Neural cell (in vitro differentiated cells): ENCODE results near the gene CDCP2. TPM values are rescaled to one million over a fixed set of nuclear protein-coding genes. Genes with fewer than 3 reads are reported as not detected.

Experiments
- H2AFZ ChIP-seq: fragments of 200-600, 300-800 bp; sonication (generic), shearing (Covaris generic); 2 replicates; pipeline ENCODE4 v1.6.0; 2014; ENCODE audit warnings: low read depth, mild to moderate bottlenecking, antibody characterized with exemption, low read length, moderate library complexity
- H3F3A ChIP-seq: fragments of 200-600 bp; shearing (Covaris generic); 2 replicates; pipeline ENCODE4 v1.6.1; 2016; ENCODE audit warnings: mild to moderate bottlenecking, moderate library complexity, mixed read lengths, antibody characterized with exemption, low read length; ENCODE audit not compliant: insufficient read depth, poor library complexity, severe bottlenecking
- H3K27ac ChIP-seq: fragments of 200-600, 300-800 bp; sonication (generic), shearing (Covaris generic); 2 replicates; pipeline ENCODE4 v1.5.1; 2014; ENCODE audit warnings: mild to moderate bottlenecking, low read length, moderate library complexity
- H3K27me3 ChIP-seq: fragments of 300-800, 200-600 bp; sonication (generic), shearing (Covaris generic); 2 replicates; pipeline ENCODE4 v1.6.0; 2014; ENCODE audit warnings: mild to moderate bottlenecking, low read depth, low read length, moderate library complexity; ENCODE audit not compliant: insufficient read depth
- H3K36me3 ChIP-seq: fragments of 300-800, 200-600 bp; sonication (generic), shearing (Covaris generic); 2 replicates; pipeline ENCODE4 v1.5.1; 2014; ENCODE audit warnings: mild to moderate bottlenecking, antibody characterized with exemption, low read length, moderate library complexity; ENCODE audit not compliant: insufficient read depth
- H3K4me2 ChIP-seq: fragments of 300-800, 200-600 bp; sonication (generic), shearing (Covaris generic); 2 replicates; pipeline ENCODE4 v1.6.0; 2014; ENCODE audit warnings: mild to moderate bottlenecking, low read length
- H3K4me3 ChIP-seq: fragments of 300-800, 200-600 bp; sonication (generic), shearing (Covaris generic); 2 replicates; pipeline ENCODE4 v1.5.1; 2014; ENCODE audit warnings: mild to moderate bottlenecking, low read length, moderate library complexity
- H3K79me2 ChIP-seq: fragments of 200-600 bp; shearing (Covaris generic); replicated peaks from 2 replicates; pipeline ENCODE4 v1.6.0; 2014; ENCODE audit warnings: mild to moderate bottlenecking, low read length, moderate library complexity; ENCODE audit not compliant: insufficient read depth
- H3K9ac ChIP-seq: fragments of 300-800, 200-600 bp; sonication (generic), shearing (Covaris generic); 2 replicates; pipeline ENCODE4 v1.6.1; 2016; ENCODE audit warnings: mild to moderate bottlenecking, low read length, mixed read lengths
- H3K9me2 ChIP-seq: fragments of 200-600 bp; shearing (Covaris generic); 2 replicates; pipeline ENCODE4 v1.6.1; 2016; ENCODE audit warnings: mild to moderate bottlenecking, low read length, mixed read lengths; ENCODE audit not compliant: insufficient read depth
- H3K9me3 ChIP-seq: fragments of 200-600, 300-800 bp; sonication (generic), shearing (Covaris generic); 2 replicates; pipeline ENCODE4 v1.6.1; 2016; ENCODE audit warnings: mild to moderate bottlenecking, mixed run types, low read length, moderate library complexity, mixed read lengths
- H4K20me1 ChIP-seq: fragments of 200-600 bp; shearing (Covaris generic); 2 replicates; pipeline ENCODE4 v1.6.1; 2016; ENCODE audit warnings: mild to moderate bottlenecking, mixed run types; ENCODE audit not compliant: insufficient read depth
- CTCF ChIP-seq: fragments of 450-650 bp; IDR thresholded peaks from 2 replicates; pipeline ENCODE4 v1.5.1; 2014; ENCODE audit warnings: antibody characterized with exemption, mild to moderate bottlenecking, moderate library complexity; ENCODE audit not compliant: poor library complexity, severe bottlenecking
- EP300 ChIP-seq: fragments of 450-650 bp; conservative IDR thresholded peaks from 2 replicates; pipeline ENCODE4 v1.6.1; 2014; ENCODE audit warnings: antibody characterized with exemption, mild to moderate bottlenecking, moderate library complexity; ENCODE audit not compliant: poor library complexity, severe bottlenecking
- EZH2 ChIP-seq: fragments of 200-600, 300-800 bp; shearing (Covaris generic), sonication (generic); IDR thresholded peaks from 2 replicates; pipeline ENCODE4 v1.6.1; 2014; ENCODE audit warnings: antibody characterized with exemption, low read length, borderline replicate concordance, mild to moderate bottlenecking; ENCODE audit not compliant: insufficient read depth, poor library complexity, severe bottlenecking
- MXI1 ChIP-seq: fragments of 450-650 bp; conservative IDR thresholded peaks from 2 replicates; pipeline ENCODE4 v1.6.1; 2014; ENCODE audit warnings: antibody characterized with exemption, mild to moderate bottlenecking; ENCODE audit not compliant: poor library complexity, severe bottlenecking
- POLR2AphosphoS5 ChIP-seq: IDR thresholded peaks from 2 replicates; pipeline ENCODE4 v1.6.1; 2012
- RAD21 ChIP-seq: fragments of 450-650 bp; conservative IDR thresholded peaks from 2 replicates; pipeline ENCODE4 v1.6.1; 2014; ENCODE audit warnings: antibody characterized with exemption, mild to moderate bottlenecking, moderate library complexity
- SMC3 ChIP-seq: fragments of 450-650 bp; conservative IDR thresholded peaks from 2 replicates; pipeline ENCODE4 v1.6.1; 2014; ENCODE audit warnings: antibody characterized with exemption, mild to moderate bottlenecking, moderate library complexity; ENCODE audit not compliant: poor library complexity
- TAF1 ChIP-seq: IDR thresholded peaks from 2 replicates; pipeline ENCODE4 v1.6.1; 2012; ENCODE audit warnings: low read depth
- polyA plus RNA-seq: library from polyadenylated mRNA; depleted of rRNA; stranded (reverse); fragments of >200 nt; gene quantifications from 2 replicates; pipeline ENCODE4 v1.2.3, GENCODE V29; 2014
- TF ChIP-seq, protein P1 (sequence below): IDR thresholded peaks from 2 replicates; pipeline ENCODE4 v1.6.1; 2012; ENCODE audit warnings: borderline replicate concordance

Gene CDCP2
- polyA plus RNA-seq, 1 donor from 2014 or later, result not detected

- H3K36me3 ChIP-seq, result no peaks in the 10 kb centered on the region
- H3K79me2 ChIP-seq, result no peaks in the 10 kb centered on the region
- no peaks in the 10 kb centered on the region for H3K9me3 ChIP-seq
- no peaks in the 10 kb centered on the region for H3K27me3 ChIP-seq
- no peaks in the 10 kb centered on the region for H4K20me1 ChIP-seq
- H3K9ac ChIP-seq, result no peak overlapping the region
- H3K9me2 ChIP-seq, result no peaks in the 10 kb centered on the region
- H3K27ac ChIP-seq, result no peak overlapping the region
- TF ChIP-seq MXI1 (no peak), SMC3 (no peak), EZH2 (no peak), TAF1 (no peak), CTCF (no peak), EP300 (no peak), RAD21 (no peak), POLR2AphosphoS5 (no peak)
- TF ChIP-seq, protein P1, sequence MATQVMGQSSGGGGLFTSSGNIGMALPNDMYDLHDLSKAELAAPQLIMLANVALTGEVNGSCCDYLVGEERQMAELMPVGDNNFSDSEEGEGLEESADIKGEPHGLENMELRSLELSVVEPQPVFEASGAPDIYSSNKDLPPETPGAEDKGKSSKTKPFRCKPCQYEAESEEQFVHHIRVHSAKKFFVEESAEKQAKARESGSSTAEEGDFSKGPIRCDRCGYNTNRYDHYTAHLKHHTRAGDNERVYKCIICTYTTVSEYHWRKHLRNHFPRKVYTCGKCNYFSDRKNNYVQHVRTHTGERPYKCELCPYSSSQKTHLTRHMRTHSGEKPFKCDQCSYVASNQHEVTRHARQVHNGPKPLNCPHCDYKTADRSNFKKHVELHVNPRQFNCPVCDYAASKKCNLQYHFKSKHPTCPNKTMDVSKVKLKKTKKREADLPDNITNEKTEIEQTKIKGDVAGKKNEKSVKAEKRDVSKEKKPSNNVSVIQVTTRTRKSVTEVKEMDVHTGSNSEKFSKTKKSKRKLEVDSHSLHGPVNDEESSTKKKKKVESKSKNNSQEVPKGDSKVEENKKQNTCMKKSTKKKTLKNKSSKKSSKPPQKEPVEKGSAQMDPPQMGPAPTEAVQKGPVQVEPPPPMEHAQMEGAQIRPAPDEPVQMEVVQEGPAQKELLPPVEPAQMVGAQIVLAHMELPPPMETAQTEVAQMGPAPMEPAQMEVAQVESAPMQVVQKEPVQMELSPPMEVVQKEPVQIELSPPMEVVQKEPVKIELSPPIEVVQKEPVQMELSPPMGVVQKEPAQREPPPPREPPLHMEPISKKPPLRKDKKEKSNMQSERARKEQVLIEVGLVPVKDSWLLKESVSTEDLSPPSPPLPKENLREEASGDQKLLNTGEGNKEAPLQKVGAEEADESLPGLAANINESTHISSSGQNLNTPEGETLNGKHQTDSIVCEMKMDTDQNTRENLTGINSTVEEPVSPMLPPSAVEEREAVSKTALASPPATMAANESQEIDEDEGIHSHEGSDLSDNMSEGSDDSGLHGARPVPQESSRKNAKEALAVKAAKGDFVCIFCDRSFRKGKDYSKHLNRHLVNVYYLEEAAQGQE, result no peak
- H2AFZ ChIP-seq, result no peak overlapping the region
- H3F3A ChIP-seq, result no peaks in the 10 kb centered on the region
- no peak overlapping the region for H3K4me3 ChIP-seq
- no peak overlapping the region for H3K4me2 ChIP-seq
Observed at GRCh38 chr1:54094001-54094729, 58.6 kb downstream of the CDCP2 start.

DNA sequence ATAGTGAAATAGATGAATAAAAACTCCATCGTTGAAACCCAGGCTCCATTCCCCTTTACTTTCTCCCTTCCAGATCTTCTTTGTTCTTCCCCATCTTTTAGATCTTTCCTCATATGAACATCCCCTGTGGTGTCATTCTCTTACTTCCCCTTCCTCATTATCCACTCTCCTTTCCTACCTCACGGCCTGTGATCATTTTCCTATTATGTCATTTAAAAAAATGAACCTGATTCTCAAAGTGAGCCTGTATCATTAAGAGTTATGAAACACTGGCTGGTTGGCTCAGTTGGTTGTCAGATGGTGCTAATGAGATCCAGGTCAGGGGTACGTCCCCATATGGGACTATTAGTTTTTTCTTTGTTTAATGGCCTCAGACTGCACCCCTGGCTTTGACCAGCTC, 61.1 kb downstream of the CDCP2 start:
- no peaks in the 10 kb centered on the region for H3K9me2 ChIP-seq
- H3F3A ChIP-seq, result no peaks in the 10 kb centered on the region
- no peak overlapping the region for H2AFZ ChIP-seq
- no peak overlapping the region for H3K4me3 ChIP-seq
- H3K9me3 ChIP-seq, result no peaks in the 10 kb centered on the region
- no peaks in the 10 kb centered on the region for H3K36me3 ChIP-seq
- TF ChIP-seq RAD21 (no peak), MXI1 (no peak), POLR2AphosphoS5 (no peak), TAF1 (no peak), EP300 (no peak), SMC3 (no peak), EZH2 (no peak), CTCF (no peak)
- TF ChIP-seq, protein P1, result no peak
- no peaks in the 10 kb centered on the region for H4K20me1 ChIP-seq
- no peak overlapping the region for H3K4me2 ChIP-seq
- no peaks in the 10 kb centered on the region for H3K27me3 ChIP-seq
- no peak overlapping the region for H3K27ac ChIP-seq
- H3K9ac ChIP-seq, result no peak overlapping the region
- no peaks in the 10 kb centered on the region for H3K79me2 ChIP-seq
